ENCODE measurements around the gene DENND1A. TPM values are rescaled to one million over a fixed set of nuclear protein-coding genes. Genes with fewer than 3 reads are reported as not detected.

The DENND1A gene
- total and polyA plus RNA-seq, 2 experiments from 2014 or later: 13.1 to 28.7 TPM

DNA sequence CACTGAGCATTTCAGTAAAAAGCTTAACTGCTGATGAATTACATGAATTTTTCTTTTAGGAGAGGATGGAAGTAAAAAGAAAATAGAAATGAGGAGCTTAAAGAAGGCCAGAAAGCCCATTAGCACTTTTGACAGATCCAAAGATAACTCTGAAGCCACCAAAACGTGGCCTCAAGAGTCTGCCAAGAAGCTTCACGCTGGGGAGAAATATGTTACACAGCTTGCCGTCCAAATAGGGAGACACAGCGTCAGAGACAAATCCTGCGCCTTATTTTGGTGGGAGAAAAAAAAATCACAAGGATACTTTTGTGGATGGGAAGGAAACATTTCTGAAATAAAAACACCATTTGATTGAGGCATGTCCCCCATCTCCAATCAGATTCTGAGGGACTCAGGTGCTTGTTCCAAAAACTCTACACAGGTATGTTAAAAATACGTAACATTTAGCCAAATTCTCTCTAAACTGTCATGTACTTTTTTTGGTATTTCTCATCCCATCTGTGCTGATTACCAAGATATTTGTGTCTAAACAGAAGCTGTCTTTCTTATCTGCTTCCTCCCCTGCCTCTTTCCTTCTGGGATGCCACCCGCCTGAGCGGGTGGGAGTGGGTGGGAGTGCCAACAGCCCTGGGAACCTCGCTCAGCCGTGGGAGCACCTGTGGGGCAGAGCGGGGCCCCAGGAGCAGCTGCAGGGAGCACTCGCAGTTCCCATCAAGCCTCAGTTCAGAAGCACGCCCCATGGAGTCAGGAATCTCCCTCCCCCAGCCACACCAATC is 275.5 kb downstream of the DENND1A start (continued):
- TF ChIP-seq, protein P1, sequence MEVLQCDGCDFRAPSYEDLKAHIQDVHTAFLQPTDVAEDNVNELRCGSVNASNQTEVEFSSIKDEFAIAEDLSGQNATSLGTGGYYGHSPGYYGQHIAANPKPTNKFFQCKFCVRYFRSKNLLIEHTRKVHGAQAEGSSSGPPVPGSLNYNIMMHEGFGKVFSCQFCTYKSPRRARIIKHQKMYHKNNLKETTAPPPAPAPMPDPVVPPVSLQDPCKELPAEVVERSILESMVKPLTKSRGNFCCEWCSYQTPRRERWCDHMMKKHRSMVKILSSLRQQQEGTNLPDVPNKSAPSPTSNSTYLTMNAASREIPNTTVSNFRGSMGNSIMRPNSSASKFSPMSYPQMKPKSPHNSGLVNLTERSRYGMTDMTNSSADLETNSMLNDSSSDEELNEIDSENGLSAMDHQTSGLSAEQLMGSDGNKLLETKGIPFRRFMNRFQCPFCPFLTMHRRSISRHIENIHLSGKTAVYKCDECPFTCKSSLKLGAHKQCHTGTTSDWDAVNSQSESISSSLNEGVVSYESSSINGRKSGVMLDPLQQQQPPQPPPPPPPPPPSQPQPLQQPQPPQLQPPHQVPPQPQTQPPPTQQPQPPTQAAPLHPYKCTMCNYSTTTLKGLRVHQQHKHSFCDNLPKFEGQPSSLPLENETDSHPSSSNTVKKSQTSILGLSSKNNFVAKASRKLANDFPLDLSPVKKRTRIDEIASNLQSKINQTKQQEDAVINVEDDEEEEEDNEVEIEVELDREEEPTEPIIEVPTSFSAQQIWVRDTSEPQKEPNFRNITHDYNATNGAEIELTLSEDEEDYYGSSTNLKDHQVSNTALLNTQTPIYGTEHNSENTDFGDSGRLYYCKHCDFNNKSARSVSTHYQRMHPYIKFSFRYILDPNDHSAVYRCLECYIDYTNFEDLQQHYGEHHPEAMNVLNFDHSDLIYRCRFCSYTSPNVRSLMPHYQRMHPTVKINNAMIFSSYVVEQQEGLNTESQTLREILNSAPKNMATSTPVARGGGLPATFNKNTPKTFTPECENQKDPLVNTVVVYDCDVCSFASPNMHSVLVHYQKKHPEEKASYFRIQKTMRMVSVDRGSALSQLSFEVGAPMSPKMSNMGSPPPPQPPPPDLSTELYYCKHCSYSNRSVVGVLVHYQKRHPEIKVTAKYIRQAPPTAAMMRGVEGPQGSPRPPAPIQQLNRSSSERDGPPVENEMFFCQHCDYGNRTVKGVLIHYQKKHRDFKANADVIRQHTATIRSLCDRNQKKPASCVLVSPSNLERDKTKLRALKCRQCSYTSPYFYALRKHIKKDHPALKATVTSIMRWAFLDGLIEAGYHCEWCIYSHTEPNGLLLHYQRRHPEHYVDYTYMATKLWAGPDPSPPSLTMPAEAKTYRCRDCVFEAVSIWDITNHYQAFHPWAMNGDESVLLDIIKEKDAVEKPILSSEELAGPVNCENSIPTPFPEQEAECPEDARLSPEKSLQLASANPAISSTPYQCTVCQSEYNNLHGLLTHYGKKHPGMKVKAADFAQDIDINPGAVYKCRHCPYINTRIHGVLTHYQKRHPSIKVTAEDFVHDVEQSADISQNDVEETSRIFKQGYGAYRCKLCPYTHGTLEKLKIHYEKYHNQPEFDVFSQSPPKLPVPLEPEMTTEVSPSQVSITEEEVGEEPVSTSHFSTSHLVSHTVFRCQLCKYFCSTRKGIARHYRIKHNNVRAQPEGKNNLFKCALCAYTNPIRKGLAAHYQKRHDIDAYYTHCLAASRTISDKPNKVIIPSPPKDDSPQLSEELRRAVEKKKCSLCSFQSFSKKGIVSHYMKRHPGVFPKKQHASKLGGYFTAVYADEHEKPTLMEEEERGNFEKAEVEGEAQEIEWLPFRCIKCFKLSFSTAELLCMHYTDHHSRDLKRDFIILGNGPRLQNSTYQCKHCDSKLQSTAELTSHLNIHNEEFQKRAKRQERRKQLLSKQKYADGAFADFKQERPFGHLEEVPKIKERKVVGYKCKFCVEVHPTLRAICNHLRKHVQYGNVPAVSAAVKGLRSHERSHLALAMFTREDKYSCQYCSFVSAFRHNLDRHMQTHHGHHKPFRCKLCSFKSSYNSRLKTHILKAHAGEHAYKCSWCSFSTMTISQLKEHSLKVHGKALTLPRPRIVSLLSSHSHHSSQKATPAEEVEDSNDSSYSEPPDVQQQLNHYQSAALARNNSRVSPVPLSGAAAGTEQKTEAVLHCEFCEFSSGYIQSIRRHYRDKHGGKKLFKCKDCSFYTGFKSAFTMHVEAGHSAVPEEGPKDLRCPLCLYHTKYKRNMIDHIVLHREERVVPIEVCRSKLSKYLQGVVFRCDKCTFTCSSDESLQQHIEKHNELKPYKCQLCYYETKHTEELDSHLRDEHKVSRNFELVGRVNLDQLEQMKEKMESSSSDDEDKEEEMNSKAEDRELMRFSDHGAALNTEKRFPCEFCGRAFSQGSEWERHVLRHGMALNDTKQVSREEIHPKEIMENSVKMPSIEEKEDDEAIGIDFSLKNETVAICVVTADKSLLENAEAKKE (CRISPR knock-in tag; IDR thresholded peaks at IDR 0.05): no peak
- TF ChIP-seq ZNF331 (CRISPR knock-in tag; IDR thresholded peaks at IDR 0.05; ENCODE audit: low read depth) (no peak), ZNF114 (CRISPR knock-in tag; IDR thresholded peaks at IDR 0.05) (no peak)
- TF ChIP-seq, protein P2, sequence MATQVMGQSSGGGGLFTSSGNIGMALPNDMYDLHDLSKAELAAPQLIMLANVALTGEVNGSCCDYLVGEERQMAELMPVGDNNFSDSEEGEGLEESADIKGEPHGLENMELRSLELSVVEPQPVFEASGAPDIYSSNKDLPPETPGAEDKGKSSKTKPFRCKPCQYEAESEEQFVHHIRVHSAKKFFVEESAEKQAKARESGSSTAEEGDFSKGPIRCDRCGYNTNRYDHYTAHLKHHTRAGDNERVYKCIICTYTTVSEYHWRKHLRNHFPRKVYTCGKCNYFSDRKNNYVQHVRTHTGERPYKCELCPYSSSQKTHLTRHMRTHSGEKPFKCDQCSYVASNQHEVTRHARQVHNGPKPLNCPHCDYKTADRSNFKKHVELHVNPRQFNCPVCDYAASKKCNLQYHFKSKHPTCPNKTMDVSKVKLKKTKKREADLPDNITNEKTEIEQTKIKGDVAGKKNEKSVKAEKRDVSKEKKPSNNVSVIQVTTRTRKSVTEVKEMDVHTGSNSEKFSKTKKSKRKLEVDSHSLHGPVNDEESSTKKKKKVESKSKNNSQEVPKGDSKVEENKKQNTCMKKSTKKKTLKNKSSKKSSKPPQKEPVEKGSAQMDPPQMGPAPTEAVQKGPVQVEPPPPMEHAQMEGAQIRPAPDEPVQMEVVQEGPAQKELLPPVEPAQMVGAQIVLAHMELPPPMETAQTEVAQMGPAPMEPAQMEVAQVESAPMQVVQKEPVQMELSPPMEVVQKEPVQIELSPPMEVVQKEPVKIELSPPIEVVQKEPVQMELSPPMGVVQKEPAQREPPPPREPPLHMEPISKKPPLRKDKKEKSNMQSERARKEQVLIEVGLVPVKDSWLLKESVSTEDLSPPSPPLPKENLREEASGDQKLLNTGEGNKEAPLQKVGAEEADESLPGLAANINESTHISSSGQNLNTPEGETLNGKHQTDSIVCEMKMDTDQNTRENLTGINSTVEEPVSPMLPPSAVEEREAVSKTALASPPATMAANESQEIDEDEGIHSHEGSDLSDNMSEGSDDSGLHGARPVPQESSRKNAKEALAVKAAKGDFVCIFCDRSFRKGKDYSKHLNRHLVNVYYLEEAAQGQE (IDR thresholded peaks at IDR 0.05; ENCODE audit: unreplicated experiment): no peak
